ENCODE results near the gene CAVIN3. TPM values are rescaled to one million over a fixed set of nuclear protein-coding genes. Genes with fewer than 3 reads are reported as not detected.
"Not testable (repeated sequence)": the region's sequence is repeated elsewhere in the genome, so short reads cannot be mapped to it uniquely, and the experiment has no call there.

CAVIN3 gene
- total RNA-seq, 1 donor from 2014 or later: 9.9 TPM

DNA sequence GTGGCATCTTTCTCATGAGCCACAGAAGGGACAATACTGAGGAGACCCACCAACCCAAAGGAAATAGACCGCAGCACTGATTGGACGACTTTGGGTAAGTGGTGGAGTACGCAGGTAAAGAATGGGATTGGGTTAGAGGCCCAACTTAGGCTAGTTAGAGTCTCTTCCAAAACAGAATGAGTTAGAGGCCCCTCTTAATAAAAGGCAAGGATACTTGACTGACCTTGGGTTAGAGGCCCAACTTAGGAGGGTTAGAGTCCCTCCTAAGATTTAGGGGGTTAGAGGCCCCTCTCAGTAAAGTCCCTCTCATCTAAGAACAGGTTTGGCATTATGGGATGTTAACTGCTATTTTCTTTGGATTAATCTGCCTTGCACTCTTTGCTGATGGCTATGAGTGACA, 36.1 kb downstream of the CAVIN3 start:
- Mint-ChIP-seq H3K27ac (ENCODE audit: unreplicated experiment) (no peak overlapping the region), H3K4me3 (no peak overlapping the region), H3K27me3 (ENCODE audit: low read depth) (peaks cover 16% of the 10 kb centered on the region), H3K9me3 (no peaks in the 10 kb centered on the region), H3K36me3 (ENCODE audit: low read depth) (no peaks in the 10 kb centered on the region), H3K4me1 (peaks cover 10% of the 10 kb centered on the region)
- DNase-seq (ENCODE audit: low read depth, low spot score): no peak
- TF ChIP-seq, protein P1, sequence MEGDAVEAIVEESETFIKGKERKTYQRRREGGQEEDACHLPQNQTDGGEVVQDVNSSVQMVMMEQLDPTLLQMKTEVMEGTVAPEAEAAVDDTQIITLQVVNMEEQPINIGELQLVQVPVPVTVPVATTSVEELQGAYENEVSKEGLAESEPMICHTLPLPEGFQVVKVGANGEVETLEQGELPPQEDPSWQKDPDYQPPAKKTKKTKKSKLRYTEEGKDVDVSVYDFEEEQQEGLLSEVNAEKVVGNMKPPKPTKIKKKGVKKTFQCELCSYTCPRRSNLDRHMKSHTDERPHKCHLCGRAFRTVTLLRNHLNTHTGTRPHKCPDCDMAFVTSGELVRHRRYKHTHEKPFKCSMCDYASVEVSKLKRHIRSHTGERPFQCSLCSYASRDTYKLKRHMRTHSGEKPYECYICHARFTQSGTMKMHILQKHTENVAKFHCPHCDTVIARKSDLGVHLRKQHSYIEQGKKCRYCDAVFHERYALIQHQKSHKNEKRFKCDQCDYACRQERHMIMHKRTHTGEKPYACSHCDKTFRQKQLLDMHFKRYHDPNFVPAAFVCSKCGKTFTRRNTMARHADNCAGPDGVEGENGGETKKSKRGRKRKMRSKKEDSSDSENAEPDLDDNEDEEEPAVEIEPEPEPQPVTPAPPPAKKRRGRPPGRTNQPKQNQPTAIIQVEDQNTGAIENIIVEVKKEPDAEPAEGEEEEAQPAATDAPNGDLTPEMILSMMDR (conservative IDR thresholded peaks at IDR 0.05): no peak

DNA sequence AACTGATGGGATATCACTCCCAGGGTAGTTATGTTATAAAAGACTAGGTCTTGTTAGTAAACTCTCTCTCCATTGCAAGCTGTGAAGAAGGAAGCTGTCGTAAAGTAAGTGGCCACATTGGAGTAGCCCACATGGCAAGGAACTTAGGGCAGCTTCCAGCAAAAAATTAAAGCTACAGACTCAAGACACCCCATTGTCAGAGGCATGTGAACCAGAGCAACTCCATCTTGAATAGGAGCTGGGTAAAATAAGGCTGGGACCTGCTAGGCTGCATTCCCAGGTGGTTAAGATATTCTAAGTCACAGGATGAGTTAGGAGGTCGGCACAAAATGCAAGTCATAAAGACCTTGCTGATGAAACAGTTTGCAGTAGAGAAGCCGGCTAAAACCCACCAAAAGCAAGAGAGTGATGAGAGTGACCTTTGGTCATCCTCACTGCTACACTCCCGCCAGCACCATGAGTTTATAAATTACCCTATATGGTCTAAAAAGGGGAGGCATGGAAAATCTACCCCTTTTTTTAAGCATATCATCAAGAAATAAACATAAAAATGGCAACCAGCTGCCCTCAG, 36.8 kb downstream of the CAVIN3 start:
- TF ChIP-seq, protein P1 (conservative IDR thresholded peaks at IDR 0.05): no peak
- H3K9me3 Mint-ChIP-seq: no peaks in the 10 kb centered on the region
- no peaks in the 10 kb centered on the region for H3K36me3 Mint-ChIP-seq (ENCODE audit: low read depth)
- DNase-seq (ENCODE audit: low read depth, low spot score): no peak
- H3K4me3 Mint-ChIP-seq: no peak overlapping the region
- peaks cover 14% of the 10 kb centered on the region for H3K27me3 Mint-ChIP-seq (ENCODE audit: low read depth)
- H3K27ac Mint-ChIP-seq (ENCODE audit: unreplicated experiment): no peak overlapping the region
- H3K4me1 Mint-ChIP-seq: peaks cover 10% of the 10 kb centered on the region

DNA sequence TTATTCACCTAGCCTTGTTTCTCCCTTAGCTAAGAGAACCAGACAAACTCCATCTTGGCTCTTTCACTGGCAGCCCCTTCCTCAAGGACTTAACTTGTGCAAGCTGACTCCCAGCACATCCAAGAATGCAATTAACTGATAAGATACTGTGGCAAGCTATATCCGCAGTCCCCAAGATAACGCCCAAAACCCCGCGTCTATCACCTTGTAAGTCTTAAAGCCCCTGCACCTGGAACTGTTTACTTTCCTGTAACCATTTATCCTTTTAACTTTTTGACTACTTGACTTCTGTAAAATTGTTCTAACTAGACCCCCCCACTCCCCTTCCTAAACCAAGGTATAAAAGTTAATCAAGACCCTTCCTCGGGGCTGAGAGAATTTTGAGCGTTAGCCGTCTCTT, 39.5 kb downstream of the CAVIN3 start:
- H3K4me1 Mint-ChIP-seq; H3K4me3 Mint-ChIP-seq; DNase-seq (ENCODE audit: low read depth, low spot score); H3K9me3 Mint-ChIP-seq; H3K36me3 Mint-ChIP-seq (ENCODE audit: low read depth); H3K27ac Mint-ChIP-seq (ENCODE audit: unreplicated experiment): not testable (repeated sequence)
- H3K27me3 Mint-ChIP-seq (ENCODE audit: low read depth): peaks cover 14% of the 10 kb centered on the region

DNA sequence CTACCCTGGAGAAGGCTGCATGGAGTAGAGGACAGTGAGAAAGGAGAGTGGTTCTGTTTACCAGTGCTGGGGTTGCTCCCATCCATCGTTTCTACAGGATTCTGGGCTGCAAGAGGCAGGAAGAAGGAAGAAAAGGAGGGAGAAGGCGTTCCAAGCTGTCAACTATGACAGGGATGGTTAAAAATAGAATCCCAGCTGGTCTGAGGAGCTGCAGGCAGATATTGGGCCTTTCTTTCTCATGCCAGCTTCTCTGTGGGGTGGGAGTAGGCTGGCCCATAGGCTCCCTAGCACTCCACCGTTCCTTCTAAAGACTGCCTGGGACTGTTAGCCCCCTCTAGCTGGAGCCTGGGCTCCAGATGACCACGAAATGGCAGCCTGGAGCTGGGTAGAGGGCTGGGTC, 47.1 kb downstream of the CAVIN3 start:
- Mint-ChIP-seq H3K9me3 (peaks cover 4% of the 10 kb centered on the region), H3K27me3 (ENCODE audit: low read depth) (peaks cover 16% of the 10 kb centered on the region), H3K27ac (ENCODE audit: unreplicated experiment) (no peak overlapping the region), H3K36me3 (ENCODE audit: low read depth) (no peaks in the 10 kb centered on the region), H3K4me1 (no peaks in the 10 kb centered on the region), H3K4me3 (no peak overlapping the region)
- DNase-seq (ENCODE audit: low read depth, low spot score): no peak
- TF ChIP-seq, protein P1 (conservative IDR thresholded peaks at IDR 0.05): no peak

DNA sequence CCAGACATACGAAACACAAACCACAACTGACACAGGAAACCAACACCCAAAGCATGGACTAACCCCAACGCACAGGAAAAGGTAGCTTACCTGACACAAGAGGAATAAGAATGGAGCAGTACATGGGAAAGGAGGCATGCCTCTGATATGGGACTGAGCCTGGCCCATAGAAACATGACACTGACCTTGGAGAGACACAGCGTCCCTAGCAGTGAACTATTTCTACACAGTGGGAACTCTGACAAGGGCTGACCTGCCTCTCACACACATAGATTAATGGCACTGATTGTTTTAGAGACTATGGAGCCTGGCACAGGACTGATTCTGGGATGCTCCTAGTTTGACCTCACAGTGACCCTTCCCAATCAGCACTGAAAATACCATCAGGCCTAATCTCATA, 48.7 kb downstream of the CAVIN3 start:
- TF ChIP-seq, protein P1 (conservative IDR thresholded peaks at IDR 0.05): no peak
- Mint-ChIP-seq H3K9me3 (peaks cover 3% of the 10 kb centered on the region), H3K27me3 (ENCODE audit: low read depth) (peaks cover 16% of the 10 kb centered on the region), H3K4me3 (no peak overlapping the region), H3K27ac (ENCODE audit: unreplicated experiment) (peak overlapping the region; percentile 23), H3K36me3 (ENCODE audit: low read depth) (no peaks in the 10 kb centered on the region), H3K4me1 (no peaks in the 10 kb centered on the region)
- DNase-seq (ENCODE audit: low read depth, low spot score): no peak

DNA sequence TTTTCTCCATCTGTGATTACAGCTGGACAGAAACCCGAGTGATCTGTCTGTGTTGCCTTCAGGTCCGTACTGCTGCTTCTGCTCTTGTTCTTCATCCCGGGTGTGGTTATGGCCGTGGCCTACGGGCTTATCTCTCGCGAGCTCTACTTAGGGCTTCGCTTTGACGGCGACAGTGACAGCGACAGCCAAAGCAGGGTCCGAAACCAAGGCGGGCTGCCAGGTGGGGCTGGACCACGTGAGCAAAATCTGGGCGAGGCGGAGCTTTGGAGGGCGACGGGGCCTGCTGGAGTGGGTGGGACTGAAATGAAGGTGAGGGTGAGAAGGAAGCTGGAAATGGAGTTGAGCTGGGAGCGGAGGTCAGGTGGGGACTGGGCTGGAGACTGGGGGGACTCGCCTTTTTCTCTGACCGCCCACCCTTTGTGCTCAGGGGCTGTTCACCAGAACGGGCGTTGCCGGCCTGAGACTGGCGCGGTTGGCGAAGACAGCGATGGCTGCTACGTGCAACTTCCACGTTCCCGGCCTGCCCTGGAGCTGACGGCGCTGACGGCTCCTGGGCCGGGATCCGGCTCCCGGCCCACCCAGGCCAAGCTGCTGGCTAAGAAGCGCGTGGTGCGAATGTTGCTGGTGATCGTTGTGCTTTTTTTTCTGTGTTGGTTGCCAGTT, 49.6 kb downstream of the CAVIN3 start:
- H3K27ac Mint-ChIP-seq (ENCODE audit: unreplicated experiment): no peak overlapping the region
- H3K36me3 Mint-ChIP-seq (ENCODE audit: low read depth): no peaks in the 10 kb centered on the region
- H3K4me3 Mint-ChIP-seq: no peak overlapping the region
- no peaks in the 10 kb centered on the region for H3K4me1 Mint-ChIP-seq
- no peak for DNase-seq (ENCODE audit: low read depth, low spot score)
- TF ChIP-seq, protein P1 (conservative IDR thresholded peaks at IDR 0.05): no peak
- H3K27me3 Mint-ChIP-seq (ENCODE audit: low read depth): peaks cover 17% of the 10 kb centered on the region
- H3K9me3 Mint-ChIP-seq: no peaks in the 10 kb centered on the region
